Activated CD4-positive, alpha-beta T cell treated with anti-CD3 and anti-CD28 coated beads, Interleukin-2, amount 10 ng/mL, durations not matched to agents 7 days and 5 days (primary cell): Measurements from ENCODE around the gene CHST11. TPM values are rescaled to one million over a fixed set of nuclear protein-coding genes. Genes with fewer than 3 reads are reported as not detected.
A peak's percentile ranks its signal among the peaks of the same experiment; 100 is the strongest.
"Not testable (repeated sequence)": the region's sequence is repeated elsewhere in the genome, so short reads cannot be mapped to it uniquely, and the experiment has no call there.

Source experiments
- CTCF ChIA-PET: fragments of 350-600 bp; sonication (Branson Sonifier 250); formaldehyde crosslinking; loops from one replicate; lab custom pipeline; 2021; ENCODE audit warnings: antibody characterized with exemption; lab: Charles Lee
- POLR2A ChIA-PET: fragments of 350-600 bp; sonication (Branson Sonifier 250); formaldehyde crosslinking; loops from one replicate; lab custom pipeline; 2021; ENCODE audit warnings: antibody characterized with exemption; lab: Charles Lee
- DNase-seq: peaks from one replicate; pipeline ENCODE4 v3.0.0-alpha.2; 2020
- H3K27ac Mint-ChIP-seq: one replicate; pipeline ENCODE4 v1.8.0; 2021; ENCODE audit warnings: mild to moderate bottlenecking, moderate library complexity, mixed read lengths
- H3K27me3 Mint-ChIP-seq: one replicate; pipeline ENCODE4 v1.8.0; 2021; ENCODE audit warnings: mixed read lengths
- H3K36me3 Mint-ChIP-seq: one replicate; pipeline ENCODE4 v1.8.0; 2021; ENCODE audit warnings: low read depth, mixed read lengths
- H3K4me1 Mint-ChIP-seq: one replicate; pipeline ENCODE4 v1.8.0; 2021; ENCODE audit warnings: mixed read lengths
- H3K4me3 Mint-ChIP-seq: one replicate; pipeline ENCODE4 v1.8.0; 2021; ENCODE audit warnings: mild to moderate bottlenecking, moderate library complexity, mixed read lengths
- H3K9me3 Mint-ChIP-seq: one replicate; pipeline ENCODE4 v1.8.0; 2021; ENCODE audit warnings: mixed read lengths
- total RNA-seq, 2 experiments: library from RNA; stranded (reverse); gene quantifications; one replicate each; pipeline ENCODE4 v1.2.3, GENCODE V29; 2021

CHST11 gene
- total RNA-seq, 2 experiments from 2014 or later: 56.4 to 56.6 TPM

GRCh38 chr12:104613372-104613771 is 156.6 kb downstream of the CHST11 start:
- not testable (repeated sequence) for H3K27ac Mint-ChIP-seq
- CTCF ChIA-PET: interaction anchor here (0.9 kb wide), 1 partner anchor 20 kb away, joined by 5 read pairs; no protein-coding TSS in a partner anchor
- H3K4me1 Mint-ChIP-seq: peaks cover 12% of the 10 kb centered on the region

DNA sequence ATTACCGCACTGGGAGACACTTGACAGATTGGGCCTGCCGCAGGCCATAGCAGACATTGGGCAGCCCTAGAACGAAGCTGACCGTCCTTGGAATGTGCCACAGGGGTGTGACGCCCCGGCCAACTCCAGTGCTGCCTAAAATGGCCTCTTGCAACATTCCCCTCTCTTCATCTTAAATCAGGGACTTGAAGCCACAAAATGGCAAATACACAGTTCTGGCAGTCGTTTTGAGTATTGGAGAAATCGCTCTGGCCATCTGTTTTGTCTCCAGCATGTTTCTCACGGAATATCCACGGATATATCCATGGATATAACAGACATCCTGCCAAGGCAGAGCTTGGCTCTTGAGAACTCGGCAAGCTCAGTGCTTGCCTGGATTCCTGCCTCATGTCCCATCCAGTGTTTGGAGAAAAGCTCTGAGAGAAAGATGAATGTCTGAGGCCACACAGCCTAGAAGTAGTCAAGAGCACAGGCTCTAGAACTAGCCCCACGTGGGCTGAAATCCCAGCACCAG is 158.4 kb downstream of the CHST11 start:
- H3K36me3 Mint-ChIP-seq: peaks cover 24% of the 10 kb centered on the region
- CTCF ChIA-PET: interaction anchor here (0.9 to 1.2 kb wide), 2 partner anchors 11 to 233 kb away, joined by 3 read pairs; no protein-coding TSS in a partner anchor
- peaks cover 11% of the 10 kb centered on the region for H3K4me1 Mint-ChIP-seq
- H3K4me3 Mint-ChIP-seq: no peak overlapping the region
- no peak overlapping the region for H3K27ac Mint-ChIP-seq
- H3K27me3 Mint-ChIP-seq: no peaks in the 10 kb centered on the region
- DNase-seq: no peak
- POLR2A ChIA-PET: no interaction called here
- peaks cover 2% of the 10 kb centered on the region for H3K9me3 Mint-ChIP-seq

More at GRCh38 chr12:104613372-104613771, 156.6 kb downstream of the CHST11 start:
- DNase-seq, H3K27me3 Mint-ChIP-seq, H3K9me3 Mint-ChIP-seq, POLR2A ChIA-PET, H3K4me3 Mint-ChIP-seq: not testable (repeated sequence)
- peaks cover 18% of the 10 kb centered on the region for H3K36me3 Mint-ChIP-seq

GRCh38 chr12:104618691-104619090 is 161.9 kb downstream of the CHST11 start:
- H3K4me1 Mint-ChIP-seq: peaks cover 15% of the 10 kb centered on the region
- CTCF ChIA-PET: interaction anchor here (1.4 kb wide), 1 partner anchor 11 kb away, joined by 4 read pairs; no protein-coding TSS in a partner anchor
- H3K9me3 Mint-ChIP-seq: peaks cover 2% of the 10 kb centered on the region
- no peak for DNase-seq
- H3K4me3 Mint-ChIP-seq: no peak overlapping the region
- H3K27ac Mint-ChIP-seq: no peak overlapping the region
- H3K36me3 Mint-ChIP-seq: peaks cover 14% of the 10 kb centered on the region
- POLR2A ChIA-PET: no interaction called here
- no peaks in the 10 kb centered on the region for H3K27me3 Mint-ChIP-seq

DNA sequence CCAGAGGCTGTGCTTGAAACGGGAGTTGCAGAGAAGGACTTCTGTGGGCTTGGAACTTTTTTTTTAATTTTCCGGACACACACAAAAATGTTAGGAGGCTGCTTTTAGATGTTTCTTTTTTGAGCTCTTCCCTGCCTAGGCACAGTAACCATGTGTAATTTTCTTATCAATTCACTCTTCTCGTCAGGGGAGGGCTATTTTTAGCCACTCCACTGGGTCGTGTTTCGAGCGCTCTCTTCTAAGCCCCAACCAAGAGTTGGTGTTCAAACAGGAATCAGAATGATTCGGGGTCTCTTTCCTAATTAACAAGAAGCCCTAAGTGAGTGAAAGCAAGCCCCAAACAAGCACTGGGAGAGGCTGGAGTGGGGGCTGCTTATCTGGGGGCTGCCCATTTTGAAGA is 162.6 kb downstream of the CHST11 start:
- no peaks in the 10 kb centered on the region for H3K27me3 Mint-ChIP-seq
- H3K9me3 Mint-ChIP-seq: peaks cover 2% of the 10 kb centered on the region
- ChIA-PET CTCF (interaction anchor here (1.4 kb wide), 1 partner anchor 12 kb away, joined by 4 read pairs; no protein-coding TSS in a partner anchor), POLR2A (no interaction called here)
- H3K4me3 Mint-ChIP-seq: no peak overlapping the region
- DNase-seq: no peak
- peaks cover 14% of the 10 kb centered on the region for H3K36me3 Mint-ChIP-seq
- peak overlapping the region; percentile 36 for H3K27ac Mint-ChIP-seq
- H3K4me1 Mint-ChIP-seq: peaks cover 16% of the 10 kb centered on the region

DNA sequence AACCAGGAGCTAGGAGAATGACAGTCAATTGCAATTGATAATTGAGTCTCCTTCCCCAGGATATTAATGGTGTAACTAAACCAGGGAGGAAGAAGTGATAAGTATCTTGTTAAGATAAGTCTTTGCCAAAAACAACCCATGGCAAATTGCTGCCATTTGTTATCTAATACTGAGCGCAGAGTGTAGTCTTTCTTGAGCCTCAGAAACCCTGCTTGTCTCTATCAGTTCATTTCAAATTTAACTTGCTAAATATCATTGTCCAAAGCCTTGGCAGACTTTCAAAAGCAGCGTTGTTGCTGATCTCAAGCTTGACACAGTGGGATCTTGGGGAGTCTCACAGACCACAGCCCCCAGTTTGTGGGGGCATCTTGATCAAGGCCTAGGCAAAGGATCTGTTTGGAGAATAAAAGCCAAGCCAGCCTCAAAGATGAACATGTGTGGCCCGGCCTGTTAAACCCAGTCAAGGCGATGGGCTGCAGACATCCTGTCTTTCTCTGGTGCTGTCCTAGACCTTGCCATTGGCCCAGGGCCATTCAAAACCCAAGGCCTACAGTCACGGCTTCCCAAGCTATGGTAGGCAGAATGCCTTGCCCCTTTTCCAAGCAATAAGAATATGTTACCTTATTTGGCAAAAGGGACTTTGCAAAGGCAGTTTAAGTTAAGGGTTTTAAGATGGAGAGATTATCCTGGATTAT is 164.2 kb downstream of the CHST11 start:
- peaks cover 15% of the 10 kb centered on the region for H3K4me1 Mint-ChIP-seq
- peaks cover 2% of the 10 kb centered on the region for H3K9me3 Mint-ChIP-seq
- H3K36me3 Mint-ChIP-seq: peaks cover 10% of the 10 kb centered on the region
- CTCF ChIA-PET: interaction anchor here (1.0 to 1.1 kb wide), 2 partner anchors 12 to 26 kb away, joined by 3 read pairs; no protein-coding TSS in a partner anchor
- POLR2A ChIA-PET: no interaction called here
- H3K4me3 Mint-ChIP-seq: no peak overlapping the region
- no peak for DNase-seq
- no peaks in the 10 kb centered on the region for H3K27me3 Mint-ChIP-seq
- no peak overlapping the region for H3K27ac Mint-ChIP-seq

DNA sequence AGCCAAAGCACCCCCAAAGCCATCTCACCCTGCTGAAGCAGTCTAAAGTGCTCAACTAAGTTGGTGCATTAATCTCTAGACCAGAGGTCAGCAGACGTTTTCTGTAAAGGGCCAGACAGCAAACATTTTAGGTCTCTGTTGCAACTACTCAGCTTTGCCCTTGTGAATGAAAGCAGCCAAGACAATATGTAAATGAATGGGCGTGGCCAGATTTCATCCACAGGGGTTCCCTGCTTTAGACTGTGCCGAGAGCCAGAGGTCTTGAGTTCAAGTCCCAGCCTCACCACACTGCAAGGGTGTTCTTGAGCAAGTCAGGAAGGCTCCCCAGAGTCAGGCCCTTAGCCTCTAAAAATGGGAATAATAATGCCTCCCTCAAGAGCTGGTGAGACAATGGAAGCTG is 166.2 kb downstream of the CHST11 start:
- DNase-seq: no peak
- H3K36me3 Mint-ChIP-seq: peaks cover 11% of the 10 kb centered on the region
- H3K27me3 Mint-ChIP-seq: no peaks in the 10 kb centered on the region
- peaks cover 2% of the 10 kb centered on the region for H3K9me3 Mint-ChIP-seq
- ChIA-PET CTCF (interaction anchor here (1.5 kb wide), 1 partner anchor 14 kb away, joined by 3 read pairs; no protein-coding TSS in a partner anchor), POLR2A (no interaction called here)
- H3K4me3 Mint-ChIP-seq: no peak overlapping the region
- peaks cover 15% of the 10 kb centered on the region for H3K4me1 Mint-ChIP-seq
- H3K27ac Mint-ChIP-seq: no peak overlapping the region

GRCh38 chr12:104623883-104624282 is 167.1 kb downstream of the CHST11 start:
- ChIA-PET POLR2A (no interaction called here), CTCF (no interaction called here)
- Mint-ChIP-seq H3K36me3 (peaks cover 15% of the 10 kb centered on the region), H3K27me3 (no peaks in the 10 kb centered on the region), H3K9me3 (peaks cover 2% of the 10 kb centered on the region), H3K27ac (no peak overlapping the region), H3K4me3 (no peak overlapping the region), H3K4me1 (peaks cover 15% of the 10 kb centered on the region)
- DNase-seq: no peak

DNA sequence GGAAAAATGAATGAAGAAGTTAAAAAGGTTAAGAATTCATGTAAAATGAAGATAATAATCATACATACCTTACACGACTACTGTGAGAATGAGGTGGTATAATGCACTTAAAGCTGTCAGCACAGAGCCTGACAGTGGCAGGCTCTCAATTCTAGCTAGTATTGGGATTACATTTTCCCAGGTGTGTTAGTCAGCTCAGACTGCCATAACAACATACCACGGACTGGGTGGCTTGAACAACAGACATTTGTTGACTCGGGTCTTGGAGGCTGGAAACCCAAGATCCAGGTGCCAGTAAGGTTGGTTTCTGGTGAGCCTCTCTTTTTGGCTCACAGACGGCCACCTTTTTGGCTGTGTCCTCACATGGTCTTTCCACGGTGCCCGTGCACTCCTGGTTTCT is 167.8 kb downstream of the CHST11 start:
- no peaks in the 10 kb centered on the region for H3K9me3 Mint-ChIP-seq
- H3K4me1 Mint-ChIP-seq: peaks cover 12% of the 10 kb centered on the region
- no peak overlapping the region for H3K27ac Mint-ChIP-seq
- no peaks in the 10 kb centered on the region for H3K27me3 Mint-ChIP-seq
- ChIA-PET POLR2A (no interaction called here), CTCF (no interaction called here)
- peaks cover 11% of the 10 kb centered on the region for H3K36me3 Mint-ChIP-seq
- no peak overlapping the region for H3K4me3 Mint-ChIP-seq
- no peak for DNase-seq

DNA sequence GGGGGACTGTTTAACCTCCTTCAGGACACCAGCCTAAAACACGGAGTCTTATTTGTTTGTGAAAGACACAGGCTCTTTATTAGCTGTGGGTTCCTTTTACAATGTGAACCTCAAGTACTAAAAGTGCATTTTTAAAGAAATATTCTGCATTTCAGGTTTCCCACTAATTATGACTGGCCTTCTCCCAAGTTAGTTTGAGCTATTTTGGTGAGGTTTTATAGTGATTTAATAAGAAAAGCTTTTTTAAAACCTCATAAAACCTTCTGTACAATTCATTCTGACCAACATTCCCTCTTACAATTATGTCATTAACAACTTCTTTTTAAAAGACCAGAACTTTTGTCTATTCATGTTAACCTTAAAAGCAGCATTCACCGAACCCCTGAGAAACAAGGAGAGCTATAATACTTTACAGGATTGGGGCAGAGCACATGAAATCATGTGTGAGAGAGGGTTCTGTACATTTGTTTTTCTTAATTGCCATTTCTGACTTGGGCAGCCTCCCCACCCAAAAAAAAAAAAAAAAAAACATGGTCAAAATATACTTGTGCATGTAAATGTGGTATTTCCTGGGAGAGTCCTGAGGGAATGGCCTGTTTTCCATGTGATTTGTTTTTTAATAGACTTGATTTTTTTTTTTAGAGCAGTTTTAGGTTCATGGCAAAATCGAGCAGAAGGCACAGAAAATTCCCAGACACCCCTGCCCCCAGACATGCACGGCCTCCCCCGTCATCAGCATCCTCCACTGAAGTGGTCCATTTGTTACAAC is 169.5 kb downstream of the CHST11 start:
- ChIA-PET POLR2A (interaction anchor here (0.7 kb wide), 1 partner anchor 27 kb away, joined by 5 read pairs; no protein-coding TSS in a partner anchor), CTCF (interaction anchor here (1.0 kb wide), 1 partner anchor 11 kb away, joined by 3 read pairs; no protein-coding TSS in a partner anchor)
- Mint-ChIP-seq H3K36me3 (peaks cover 13% of the 10 kb centered on the region), H3K9me3 (no peaks in the 10 kb centered on the region), H3K27me3 (no peaks in the 10 kb centered on the region), H3K4me1 (peaks cover 11% of the 10 kb centered on the region), H3K4me3 (no peak overlapping the region), H3K27ac (no peak overlapping the region)
- no peak for DNase-seq

DNA sequence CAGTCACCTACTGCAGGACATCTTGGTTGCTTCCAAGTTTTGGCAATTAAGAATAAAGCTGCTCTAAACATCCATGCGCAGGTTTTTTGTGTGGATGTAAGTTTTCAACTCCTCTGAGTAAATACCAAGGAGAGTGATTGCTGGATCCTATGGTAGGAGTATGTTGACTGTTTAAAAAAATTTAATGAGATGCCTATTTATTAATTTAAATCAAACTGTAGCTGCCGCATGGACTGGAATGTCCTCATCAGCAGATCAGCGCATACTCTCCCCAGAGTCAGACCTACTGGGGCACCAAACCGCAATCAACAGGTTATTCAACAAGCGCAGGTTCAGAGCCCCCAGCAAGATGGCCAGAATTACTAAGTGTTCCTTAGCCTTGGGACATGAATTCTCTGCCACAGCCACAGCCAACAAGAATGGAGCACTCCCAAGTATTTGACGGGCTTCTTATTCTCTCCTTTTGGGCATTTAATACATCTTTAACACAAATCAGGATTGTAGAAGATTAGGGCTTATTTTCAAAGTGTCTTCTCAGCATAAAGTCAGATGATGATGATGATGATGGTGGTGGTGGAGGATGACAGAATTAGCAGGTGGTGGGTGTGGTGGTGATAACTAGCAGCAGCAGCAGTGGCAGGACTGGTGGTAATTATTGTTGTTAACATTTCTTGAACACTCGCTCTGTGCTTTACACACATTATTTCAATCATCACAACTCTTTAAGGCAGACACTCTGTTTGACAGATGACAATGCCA is 170.7 kb downstream of the CHST11 start:
- no peak for DNase-seq
- H3K27me3 Mint-ChIP-seq: no peaks in the 10 kb centered on the region
- H3K36me3 Mint-ChIP-seq: peaks cover 13% of the 10 kb centered on the region
- ChIA-PET POLR2A (no interaction called here), CTCF (interaction anchor here (0.6 to 1.5 kb wide), 3 partner anchors 10 to 774 kb away, joined by 3 to 4 read pairs (median 4); no protein-coding TSS in a partner anchor)
- H3K4me1 Mint-ChIP-seq: peaks cover 11% of the 10 kb centered on the region
- no peak overlapping the region for H3K27ac Mint-ChIP-seq
- no peaks in the 10 kb centered on the region for H3K9me3 Mint-ChIP-seq
- H3K4me3 Mint-ChIP-seq: no peak overlapping the region

DNA sequence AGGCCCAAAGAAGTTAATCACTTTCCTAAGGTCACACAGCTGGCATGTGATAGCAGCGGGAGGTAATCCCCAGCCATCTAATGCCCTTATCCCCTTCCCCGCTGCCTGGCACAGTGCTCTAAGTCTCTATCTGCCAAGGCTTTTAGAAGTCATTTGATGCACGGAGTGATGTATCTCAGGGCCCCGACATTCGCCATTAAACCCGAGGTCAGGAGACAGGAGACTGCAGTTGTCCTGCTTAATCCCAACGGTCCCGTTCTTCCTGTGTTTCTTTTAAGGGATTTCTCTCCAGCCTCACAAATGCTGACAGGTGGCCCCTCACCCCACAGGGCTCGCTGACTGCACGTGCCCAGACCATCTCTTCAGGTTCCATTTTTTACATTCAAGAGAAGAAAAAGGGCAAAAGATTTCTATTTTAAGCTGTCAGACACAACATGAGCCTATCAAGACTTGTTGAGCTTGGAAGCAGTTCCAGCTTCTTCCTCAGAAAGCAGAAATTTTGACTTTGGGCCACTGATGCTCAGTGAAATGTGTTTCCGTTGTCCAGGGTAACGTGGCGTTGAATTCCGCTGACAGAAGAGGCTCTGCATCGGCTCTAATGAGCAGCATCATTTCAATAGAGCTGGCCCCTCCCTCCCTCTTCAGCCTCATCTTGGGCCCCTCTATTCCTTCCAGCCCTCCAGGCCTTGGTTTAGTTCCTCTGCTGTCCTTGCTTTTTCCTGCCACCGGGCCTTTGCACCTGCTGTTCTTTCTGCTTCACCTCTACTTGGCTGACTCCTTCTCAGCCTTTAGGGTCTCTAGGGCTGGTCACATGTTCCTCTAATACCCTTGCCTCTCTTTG is 171.5 kb downstream of the CHST11 start:
- CTCF ChIA-PET: interaction anchor here (1.5 kb wide), 1 partner anchor 18 kb away, joined by 4 read pairs; no protein-coding TSS in a partner anchor
- Mint-ChIP-seq H3K27ac (peak overlapping the region; percentile 50), H3K9me3 (no peaks in the 10 kb centered on the region), H3K4me1 (peaks cover 8% of the 10 kb centered on the region), H3K36me3 (peaks cover 16% of the 10 kb centered on the region), H3K27me3 (no peaks in the 10 kb centered on the region), H3K4me3 (no peak overlapping the region)
- POLR2A ChIA-PET: interaction anchor here (0.6 kb wide), 1 partner anchor 38 kb away, joined by 3 read pairs; no protein-coding TSS in a partner anchor
- DNase-seq: no peak
